Hepatocyte (in vitro differentiated cells): ENCODE results near the gene DPY19L1.

Source experiments
- EZH2 ChIP-seq: fragments of 200-600 bp; sonication (generic); IDR thresholded peaks from 2 replicates; pipeline ENCODE4 v1.6.1; 2016; ENCODE audit warnings: antibody characterized with exemption, mild to moderate bottlenecking, borderline replicate concordance
- EZH2phosphoT487 ChIP-seq: fragments of 200-600 bp; sonication (generic); IDR thresholded peaks from one replicate; pipeline ENCODE4 v1.6.1; 2018; ENCODE audit warnings: antibody characterized with exemption, mild to moderate bottlenecking, low read depth, moderate library complexity; ENCODE audit not compliant: unreplicated experiment, severe bottlenecking
- TF ChIP-seq, protein P1 (sequence below): fragments of 200-600 bp; sonication (generic); IDR thresholded peaks from 2 replicates; pipeline ENCODE4 v1.5.1; 2016; ENCODE audit warnings: antibody characterized with exemption, mild to moderate bottlenecking; ENCODE audit not compliant: poor library complexity

GRCh38 chr7:34958021-34958420 lies 79.3 kb downstream of the DPY19L1 start:
- TF ChIP-seq, protein P1, sequence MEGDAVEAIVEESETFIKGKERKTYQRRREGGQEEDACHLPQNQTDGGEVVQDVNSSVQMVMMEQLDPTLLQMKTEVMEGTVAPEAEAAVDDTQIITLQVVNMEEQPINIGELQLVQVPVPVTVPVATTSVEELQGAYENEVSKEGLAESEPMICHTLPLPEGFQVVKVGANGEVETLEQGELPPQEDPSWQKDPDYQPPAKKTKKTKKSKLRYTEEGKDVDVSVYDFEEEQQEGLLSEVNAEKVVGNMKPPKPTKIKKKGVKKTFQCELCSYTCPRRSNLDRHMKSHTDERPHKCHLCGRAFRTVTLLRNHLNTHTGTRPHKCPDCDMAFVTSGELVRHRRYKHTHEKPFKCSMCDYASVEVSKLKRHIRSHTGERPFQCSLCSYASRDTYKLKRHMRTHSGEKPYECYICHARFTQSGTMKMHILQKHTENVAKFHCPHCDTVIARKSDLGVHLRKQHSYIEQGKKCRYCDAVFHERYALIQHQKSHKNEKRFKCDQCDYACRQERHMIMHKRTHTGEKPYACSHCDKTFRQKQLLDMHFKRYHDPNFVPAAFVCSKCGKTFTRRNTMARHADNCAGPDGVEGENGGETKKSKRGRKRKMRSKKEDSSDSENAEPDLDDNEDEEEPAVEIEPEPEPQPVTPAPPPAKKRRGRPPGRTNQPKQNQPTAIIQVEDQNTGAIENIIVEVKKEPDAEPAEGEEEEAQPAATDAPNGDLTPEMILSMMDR, result no peak
- TF ChIP-seq EZH2 (no peak), EZH2phosphoT487 (no peak)
